Adrenal gland (tissue), 5 donors: Measurements from ENCODE around the gene SASH1.

Experiments
- POLR2A ChIP-seq, 2 donors: fragments of 450-650 bp; IDR thresholded peaks; one replicate each; pipeline ENCODE4 v1.6.1; 2017; ENCODE audit warnings: antibody characterized with exemption in 2 of 2, mild to moderate bottlenecking in 2 of 2, moderate library complexity in 1 of 2
- TF ChIP-seq, protein P1 (sequence below), 6 experiments: fragments of 450-650 bp in 4 of 6; fragments of 200-600 bp in 2 of 6; sonication (generic) in 1 of 6; IDR thresholded peaks; 1 replicate in 5 of 6; 2 replicates in 1 of 6; pipeline versions ENCODE4 v1.5.1 to v1.8.0; 2016 to 2021; ENCODE audit warnings: antibody characterized with exemption in 6 of 6, mild to moderate bottlenecking in 2 of 6, moderate library complexity in 1 of 6
- donor health status: DM: no; HTN: no; CAD: no.

DNA sequence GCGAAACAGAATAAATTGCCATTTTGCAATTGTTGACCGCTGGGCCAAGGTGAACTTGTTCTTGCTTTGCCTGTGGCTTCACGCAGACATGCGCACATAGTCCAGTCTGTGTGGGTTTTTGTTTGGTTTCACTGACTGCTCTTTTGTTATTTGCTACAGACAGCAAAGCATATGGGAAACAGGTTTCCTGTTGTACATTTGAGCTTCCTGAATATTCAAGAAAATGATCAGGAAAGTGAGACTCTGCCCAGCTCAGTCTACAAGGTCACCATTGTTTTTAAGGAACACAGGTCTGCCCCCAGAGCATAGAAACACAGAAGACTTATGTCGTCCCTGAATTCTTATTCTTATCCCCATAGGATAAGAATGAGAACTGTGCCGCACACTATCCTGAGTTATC, 55.6 kb downstream of the SASH1 start:
- TF ChIP-seq, protein P1, sequence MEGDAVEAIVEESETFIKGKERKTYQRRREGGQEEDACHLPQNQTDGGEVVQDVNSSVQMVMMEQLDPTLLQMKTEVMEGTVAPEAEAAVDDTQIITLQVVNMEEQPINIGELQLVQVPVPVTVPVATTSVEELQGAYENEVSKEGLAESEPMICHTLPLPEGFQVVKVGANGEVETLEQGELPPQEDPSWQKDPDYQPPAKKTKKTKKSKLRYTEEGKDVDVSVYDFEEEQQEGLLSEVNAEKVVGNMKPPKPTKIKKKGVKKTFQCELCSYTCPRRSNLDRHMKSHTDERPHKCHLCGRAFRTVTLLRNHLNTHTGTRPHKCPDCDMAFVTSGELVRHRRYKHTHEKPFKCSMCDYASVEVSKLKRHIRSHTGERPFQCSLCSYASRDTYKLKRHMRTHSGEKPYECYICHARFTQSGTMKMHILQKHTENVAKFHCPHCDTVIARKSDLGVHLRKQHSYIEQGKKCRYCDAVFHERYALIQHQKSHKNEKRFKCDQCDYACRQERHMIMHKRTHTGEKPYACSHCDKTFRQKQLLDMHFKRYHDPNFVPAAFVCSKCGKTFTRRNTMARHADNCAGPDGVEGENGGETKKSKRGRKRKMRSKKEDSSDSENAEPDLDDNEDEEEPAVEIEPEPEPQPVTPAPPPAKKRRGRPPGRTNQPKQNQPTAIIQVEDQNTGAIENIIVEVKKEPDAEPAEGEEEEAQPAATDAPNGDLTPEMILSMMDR (IDR thresholded peaks at IDR 0.05), result no peak
- TF ChIP-seq POLR2A (IDR thresholded peaks at IDR 0.05), result no peak
